Endothelial cell of umbilical vein (primary cell): ENCODE measurements around the gene MELTF. TPM values are rescaled to one million over a fixed set of nuclear protein-coding genes. Genes with fewer than 3 reads are reported as not detected.
A peak's percentile ranks its signal among the peaks of the same experiment; 100 is the strongest.

Experiments used
- BruUV-seq: library from RNA; stranded (reverse); fragments of 400-500 nt; replicated peaks from 2 replicates; lab custom pipeline; 2021; lab: Mats Ljungman, UMichigan
- CTCF ChIA-PET: fragments of 300-600, 350-600 bp; sonication (Branson Sonifier 250); formaldehyde crosslinking; loops from one replicate; lab custom pipeline; 2021; ENCODE audit warnings: antibody characterized with exemption, inconsistent platforms; lab: Charles Lee
- POLR2A ChIA-PET: fragments of 300-600, 350-600 bp; sonication (Branson Sonifier 250); formaldehyde crosslinking; loops from one replicate; lab custom pipeline; 2021; ENCODE audit warnings: antibody characterized with exemption, inconsistent platforms; lab: Charles Lee
- DNase-seq: peaks from one replicate; pipeline ENCODE4 v3.0.0-alpha.2; 2011; ENCODE audit warnings: low read depth, low spot score
- FAIRE-seq: peaks from 2 replicates; lab custom pipeline; 2011; peaks lifted over from hg19 to GRCh38; lab: Jason Lieb, UNC
- H2AFZ ChIP-seq: 2 replicates; pipeline ENCODE4 v1.6.0; 2012; ENCODE audit warnings: low read depth, low read length, control low read depth, inconsistent platforms
- H3K27ac ChIP-seq: 2 replicates; pipeline ENCODE4 v1.5.1; 2011; ENCODE audit warnings: low read depth, mild to moderate bottlenecking, control low read depth, low read length, moderate library complexity; ENCODE audit not compliant: insufficient read depth
- H3K27me3 ChIP-seq, 2 experiments: 2 replicates each; pipeline versions ENCODE4 v1.6.0 to v1.6.1; 2011; ENCODE audit warnings: low read length in 2 of 2, mixed read lengths in 1 of 2; ENCODE audit not compliant: control insufficient read depth in 2 of 2, insufficient read depth in 2 of 2
- H3K36me3 ChIP-seq, 2 experiments: 2 replicates in 1 of 2; 3 replicates in 1 of 2; pipeline ENCODE4 v1.5.1; 2011; ENCODE audit warnings: low read length in 2 of 2, mild to moderate bottlenecking in 1 of 2, moderate library complexity in 1 of 2; ENCODE audit not compliant: control insufficient read depth in 2 of 2, insufficient read depth in 2 of 2; ENCODE audit errors: extremely low read depth in 1 of 2
- H3K4me1 ChIP-seq: 3 replicates; pipeline ENCODE4 v1.5.1; 2011; ENCODE audit warnings: mild to moderate bottlenecking, low read length; ENCODE audit not compliant: control insufficient read depth, insufficient read depth; ENCODE audit errors: extremely low read depth
- H3K4me2 ChIP-seq: 2 replicates; pipeline ENCODE4 v1.6.1; 2011; ENCODE audit warnings: low read length, control low read depth, mixed read lengths; ENCODE audit not compliant: insufficient read depth
- H3K4me3 ChIP-seq, 3 experiments: fragments of 200-600 bp in 1 of 3; sonication (generic), shearing (Covaris generic) in 1 of 3; replicated peaks in 1 of 3; 2 replicates each; pipeline ENCODE4 v1.5.1; 2011 to 2016; ENCODE audit warnings: control low read depth in 3 of 3, low read length in 3 of 3, mild to moderate bottlenecking in 2 of 3, inconsistent platforms in 1 of 3, low read depth in 1 of 3, moderate library complexity in 1 of 3; ENCODE audit not compliant: insufficient read depth in 1 of 3
- H3K79me2 ChIP-seq: 2 replicates; pipeline ENCODE4 v1.6.0; 2012; ENCODE audit warnings: low read length, inconsistent platforms; ENCODE audit not compliant: control insufficient read depth, insufficient read depth
- H3K9ac ChIP-seq: replicated peaks from 2 replicates; pipeline ENCODE3; 2011; ENCODE audit warnings: low read length, control low read depth; ENCODE audit not compliant: insufficient read depth; ENCODE audit errors: extremely low read depth
- H3K9me1 ChIP-seq: replicated peaks from 3 replicates; pipeline ENCODE4 v1.6.0; 2011; ENCODE audit warnings: mild to moderate bottlenecking, low read length; ENCODE audit not compliant: control insufficient read depth, insufficient read depth; ENCODE audit errors: extremely low read depth
- H3K9me3 ChIP-seq: replicated peaks from 2 replicates; pipeline ENCODE4 v1.5.1; 2012; ENCODE audit warnings: low read length, inconsistent platforms; ENCODE audit not compliant: control insufficient read depth, insufficient read depth
- H4K20me1 ChIP-seq: replicated peaks from 2 replicates; pipeline ENCODE3; 2011; ENCODE audit warnings: mild to moderate bottlenecking, low read length; ENCODE audit not compliant: control insufficient read depth, insufficient read depth; ENCODE audit errors: extremely low read depth
- CTCF ChIP-seq, 2 donors: IDR thresholded peaks; 1 replicate in 1 of 2; 2 replicates in 1 of 2; pipeline ENCODE4 v1.5.1; 2011; ENCODE audit warnings: low read length in 2 of 2, mild to moderate bottlenecking in 2 of 2, moderate library complexity in 2 of 2, control low read depth in 1 of 2, inconsistent platforms in 1 of 2, low read depth in 1 of 2; ENCODE audit not compliant: insufficient read depth in 1 of 2; ENCODE audit errors: extremely low read depth in 1 of 2
- EZH2 ChIP-seq: IDR thresholded peaks from 2 replicates; pipeline ENCODE4 v1.6.1; 2012; ENCODE audit warnings: borderline replicate concordance, low read depth, mild to moderate bottlenecking, moderate library complexity, low read length, inconsistent platforms; ENCODE audit not compliant: severe bottlenecking
- FOS ChIP-seq: IDR thresholded peaks from 2 replicates; pipeline ENCODE4 v1.6.1; 2011; ENCODE audit warnings: mild to moderate bottlenecking, low read length, moderate library complexity, borderline replicate concordance; ENCODE audit not compliant: insufficient read depth
- GATA2 ChIP-seq: IDR thresholded peaks from 2 replicates; pipeline ENCODE4 v1.7.0; 2011; ENCODE audit warnings: low read depth, mild to moderate bottlenecking, moderate library complexity, mixed read lengths, low read length; ENCODE audit not compliant: insufficient read length, insufficient read depth
- JUN ChIP-seq: IDR thresholded peaks from 2 replicates; pipeline ENCODE4 v1.6.1; 2011; ENCODE audit warnings: borderline replicate concordance, low read depth; ENCODE audit not compliant: insufficient read length, insufficient read depth
- MAX ChIP-seq: IDR thresholded peaks from 2 replicates; pipeline ENCODE4 v1.6.1; 2011; ENCODE audit not compliant: insufficient read depth, insufficient read length
- MYC ChIP-seq: IDR thresholded peaks from one replicate; pipeline ENCODE4 v1.6.1; 2011; ENCODE audit warnings: mild to moderate bottlenecking, low read depth, low read length
- POLR2A ChIP-seq: IDR thresholded peaks from 2 replicates; pipeline ENCODE4 v1.6.1; 2012; ENCODE audit warnings: low read depth, mild to moderate bottlenecking, control low read depth, low read length
- POLR2AphosphoS5 ChIP-seq: IDR thresholded peaks from 2 replicates; pipeline ENCODE4 v1.6.1; 2012; ENCODE audit warnings: low read depth, mild to moderate bottlenecking, control low read depth, low read length, moderate library complexity; ENCODE audit not compliant: insufficient read depth
- dilution Hi-C: fragments of 300-500 bp; cut with MboI; formaldehyde crosslinking; loops from one replicate; pipeline ENCODE4 v1.15.0; 2019; ENCODE audit warnings: low sequenced_read_pairs; ENCODE audit not compliant: extremely low pct_ligation_motif_present
- intact Hi-C: fragments of 100-400 bp; cut with micrococcal nuclease; formaldehyde crosslinking; loops from one replicate; pipeline ENCODE4 v1.10.0; 2022
- polyA plus RNA-seq, 4 experiments: library from polyadenylated mRNA; depleted of rRNA in 3 of 4; stranded (reverse) in 3 of 4; unstranded in 1 of 4; fragments of >200 nt; gene quantifications; 2 replicates each; pipeline versions ENCODE4 v1.2.1 to v1.2.3, GENCODE V29; 2011 to 2012; ENCODE audit warnings: missing spikeins in 1 of 4
- total RNA-seq: library from RNA; stranded (reverse); gene quantifications from 2 replicates; pipeline ENCODE4 v1.2.3, GENCODE V29; 2021

Gene MELTF
- total and polyA plus RNA-seq, 2 donors (not counting 3 experiments of a cell fraction or from before 2014, with no cell fraction given): 0.59 to 2.3 TPM

GRCh38 chr3:196988241-196989029 is 41.2 kb downstream of the MELTF start:
- POLR2A ChIA-PET: no interaction called here
- DNase-seq: no peak
- CTCF ChIA-PET: interaction anchor here (0.8 to 1.2 kb wide), 2 partner anchors 41 to 199 kb away, joined by 3 read pairs; partner anchors contain the start of gene MELTF
- no peak overlapping the region for H3K9ac ChIP-seq
- no peaks in the 10 kb centered on the region for H4K20me1 ChIP-seq
- no peaks in the 10 kb centered on the region for H3K4me1 ChIP-seq
- no peaks in the 10 kb centered on the region for H3K9me1 ChIP-seq
- H3K79me2 ChIP-seq: no peaks in the 10 kb centered on the region
- H3K4me2 ChIP-seq: no peak overlapping the region
- peaks cover 4 to 17% of the 10 kb centered on the region in 2 experiments for H3K27me3 ChIP-seq
- TF ChIP-seq MAX (no peak), CTCF (IDR thresholded peaks at IDR 0.05; ENCODE audit: extremely low read depth in 1 of 2, insufficient read depth in 1 of 2, low read depth in 1 of 2, low read length in 2 of 2) (peak in 1 of 2 donors; percentile 6), POLR2AphosphoS5 (no peak), POLR2A (no peak)
- no peak for FAIRE-seq
- H3K27ac ChIP-seq: no peak overlapping the region
- intact Hi-C loops (no loop called here), dilution Hi-C loops (no loop called here)
- no peak overlapping the region for H3K4me3 ChIP-seq
- no peak overlapping the region for H2AFZ ChIP-seq
- no peaks in the 10 kb centered on the region for H3K9me3 ChIP-seq
- H3K36me3 ChIP-seq: no peaks in the 10 kb centered on the region
- BruUV-seq: no TSS peak

- Histone ChIP-seq H3K4me3 (no peak overlapping the region), H3K36me3 (no peaks in the 10 kb centered on the region), H3K4me2 (no peak overlapping the region), H3K4me1 (no peaks in the 10 kb centered on the region), H3K27ac (no peak overlapping the region), H2AFZ (no peak overlapping the region), H4K20me1 (no peaks in the 10 kb centered on the region), H3K9me3 (no peaks in the 10 kb centered on the region), H3K9ac (no peak overlapping the region), H3K79me2 (no peaks in the 10 kb centered on the region), H3K9me1 (no peaks in the 10 kb centered on the region), H3K27me3 (peaks cover 6 to 24% of the 10 kb centered on the region in 2 experiments)
- BruUV-seq: no TSS peak
- DNase-seq (no peak), FAIRE-seq (no peak)
- no peak for TF ChIP-seq EZH2
- TF ChIP-seq GATA2: no peak
- TF ChIP-seq CTCF (IDR thresholded peaks at IDR 0.05; ENCODE audit: extremely low read depth in 1 of 2, insufficient read depth in 1 of 2, low read depth in 1 of 2, low read length in 2 of 2): no peak
- TF ChIP-seq FOS: no peak
- no peak for TF ChIP-seq JUN
- no peak for TF ChIP-seq POLR2A
- no peak for TF ChIP-seq POLR2AphosphoS5
- no peak for TF ChIP-seq MYC
- no peak for TF ChIP-seq MAX
- dilution Hi-C loops (no loop called here), intact Hi-C loops (no loop called here)
- ChIA-PET CTCF (interaction anchor here (0.6 to 1.0 kb wide), 2 partner anchors 17 to 741 kb away, joined by 3 read pairs; no protein-coding TSS in a partner anchor), POLR2A (no interaction called here)
Observed at GRCh38 chr3:196987022-196987421, 42.6 kb downstream of the MELTF start.
